HAP-1 (cell line): ENCODE data around the gene PRCD.
"Not testable (repeated sequence)": the region's sequence is repeated elsewhere in the genome, so short reads cannot be mapped to it uniquely, and the experiment has no call there.

ENCODE experiments used
- DNase-seq, 2 experiments: peaks; one replicate each; pipeline ENCODE4 v3.0.0-alpha.2; 2016 to 2020; ENCODE audit warnings: low spot score in 2 of 2
- H3K27me3 ChIP-seq: fragments of 250-450 bp; sonication (Bioruptor Pico); 2 replicates; pipeline ENCODE4 v1.5.1; 2020; ENCODE audit warnings: low read depth, mild to moderate bottlenecking, moderate library complexity
- H3K36me3 ChIP-seq: fragments of 250-450 bp; sonication (Bioruptor Pico); replicated peaks from 2 replicates; pipeline ENCODE4 v1.5.1; 2020; ENCODE audit warnings: mild to moderate bottlenecking
- H3K4me1 ChIP-seq: fragments of 250-450 bp; sonication (Bioruptor Pico); 2 replicates; pipeline ENCODE4 v1.5.1; 2020; ENCODE audit warnings: mild to moderate bottlenecking
- H3K4me3 ChIP-seq: fragments of 250-450 bp; sonication (Bioruptor Pico); 2 replicates; pipeline ENCODE4 v1.5.1; 2020; ENCODE audit warnings: mild to moderate bottlenecking, moderate library complexity
- H3K9me3 ChIP-seq: fragments of 250-450 bp; sonication (Bioruptor Pico); 2 replicates; pipeline ENCODE4 v1.5.1; 2020; ENCODE audit warnings: mild to moderate bottlenecking, moderate library complexity
- in situ Hi-C: fragments of 300-500 bp; cut with MboI; formaldehyde crosslinking; loops from 3 replicates; pipeline ENCODE4 v1.14.3; 2020; ENCODE audit warnings: low sequenced_read_pairs, inconsistent platforms, mixed read lengths

PRCD gene

GRCh38 chr17:76557368-76558197 is 17.7 kb downstream of the PRCD start:
- in situ Hi-C loops: no loop called here
- Histone ChIP-seq H3K36me3 (peaks cover 52% of the 10 kb centered on the region), H3K4me3 (peak overlapping the region; percentile 89), H3K9me3 (no peaks in the 10 kb centered on the region; the same call in 1 of the 2 replicates), H3K27me3 (no peaks in the 10 kb centered on the region), H3K4me1 (peaks cover 37% of the 10 kb centered on the region)
- peak; percentile 94 to 98 for DNase-seq

- Histone ChIP-seq H3K36me3 (peaks cover 59% of the 10 kb centered on the region), H3K27me3 (no peaks in the 10 kb centered on the region), H3K4me3 (peak overlapping the region; percentile 89), H3K4me1 (peaks cover 37% of the 10 kb centered on the region), H3K9me3 (no peaks in the 10 kb centered on the region; the same call in 1 of the 2 replicates)
- DNase-seq: no peak
- in situ Hi-C loops: no loop called here
These were observed 18.6 kb downstream of the PRCD start for GRCh38 chr17:76558198-76559095.

GRCh38 chr17:76559460-76559859 is 19.6 kb downstream of the PRCD start:
- H3K4me3 ChIP-seq: peak overlapping the region; percentile 89
- H3K36me3 ChIP-seq: peaks cover 63% of the 10 kb centered on the region
- H3K27me3 ChIP-seq, DNase-seq, in situ Hi-C loops, H3K9me3 ChIP-seq: not testable (repeated sequence)
- peaks cover 37% of the 10 kb centered on the region for H3K4me1 ChIP-seq

- Histone ChIP-seq H3K4me3 (peak overlapping the region; percentile 89), H3K4me1 (peaks cover 35% of the 10 kb centered on the region), H3K9me3 (no peaks in the 10 kb centered on the region; the same call in 1 of the 2 replicates), H3K27me3 (no peaks in the 10 kb centered on the region), H3K36me3 (peaks cover 69% of the 10 kb centered on the region)
- DNase-seq: no peak
- in situ Hi-C loops: no loop called here
These were observed 20.4 kb downstream of the PRCD start for GRCh38 chr17:76560036-76560876.

- in situ Hi-C loops: no loop called here
- no peaks in the 10 kb centered on the region for H3K9me3 ChIP-seq
- no peaks in the 10 kb centered on the region for H3K27me3 ChIP-seq
- H3K36me3 ChIP-seq: peaks cover 71% of the 10 kb centered on the region
- no peak for DNase-seq
- peaks cover 29% of the 10 kb centered on the region for H3K4me1 ChIP-seq
- peak overlapping the region; percentile 89 for H3K4me3 ChIP-seq
These were observed 21.0 kb downstream of the PRCD start for GRCh38 chr17:76560877-76561221.

- no peak for DNase-seq
- peaks cover 74% of the 10 kb centered on the region for H3K36me3 ChIP-seq
- peak overlapping the region; percentile 89; the same call in 1 of the 2 replicates for H3K4me3 ChIP-seq
- peaks cover 27% of the 10 kb centered on the region for H3K4me1 ChIP-seq
- H3K27me3 ChIP-seq: no peaks in the 10 kb centered on the region
- in situ Hi-C loops: no loop called here
- no peaks in the 10 kb centered on the region for H3K9me3 ChIP-seq
These were observed 21.5 kb downstream of the PRCD start for GRCh38 chr17:76561332-76561731.

GRCh38 chr17:76561799-76562268 is 22.0 kb downstream of the PRCD start:
- H3K9me3 ChIP-seq: no peaks in the 10 kb centered on the region
- H3K27me3 ChIP-seq: no peaks in the 10 kb centered on the region
- H3K36me3 ChIP-seq: peaks cover 75% of the 10 kb centered on the region
- in situ Hi-C loops: no loop called here
- no peak for DNase-seq
- H3K4me3 ChIP-seq: no peak overlapping the region
- H3K4me1 ChIP-seq: peaks cover 23% of the 10 kb centered on the region

GRCh38 chr17:76562734-76563148 is 22.9 kb downstream of the PRCD start:
- Histone ChIP-seq H3K27me3 (no peaks in the 10 kb centered on the region), H3K36me3 (peaks cover 74% of the 10 kb centered on the region), H3K4me1 (peaks cover 23% of the 10 kb centered on the region), H3K4me3 (no peak overlapping the region), H3K9me3 (no peaks in the 10 kb centered on the region)
- in situ Hi-C loops: no loop called here
- no peak for DNase-seq

- DNase-seq, H3K9me3 ChIP-seq, H3K4me3 ChIP-seq, in situ Hi-C loops, H3K27me3 ChIP-seq: not testable (repeated sequence)
- Histone ChIP-seq H3K36me3 (peaks cover 68% of the 10 kb centered on the region), H3K4me1 (peaks cover 23% of the 10 kb centered on the region)
These were observed 23.5 kb downstream of the PRCD start for GRCh38 chr17:76563359-76563758.

- H3K4me1 ChIP-seq: peaks cover 17% of the 10 kb centered on the region
- H3K4me3 ChIP-seq, DNase-seq, H3K9me3 ChIP-seq, H3K27me3 ChIP-seq, in situ Hi-C loops: not testable (repeated sequence)
- peaks cover 50% of the 10 kb centered on the region for H3K36me3 ChIP-seq
These were observed 25.3 kb downstream of the PRCD start for GRCh38 chr17:76564991-76565727.

GRCh38 chr17:76565728-76566612 is 26.1 kb downstream of the PRCD start:
- Histone ChIP-seq H3K27me3 (no peaks in the 10 kb centered on the region), H3K4me1 (peaks cover 9% of the 10 kb centered on the region; the same call in 1 of the 2 replicates), H3K4me3 (no peak overlapping the region), H3K9me3 (no peaks in the 10 kb centered on the region), H3K36me3 (peaks cover 42% of the 10 kb centered on the region)
- DNase-seq: no peak
- in situ Hi-C loops: no loop called here

- H3K4me1 ChIP-seq: peaks cover 3% of the 10 kb centered on the region; the same call in 1 of the 2 replicates
- H3K36me3 ChIP-seq: peaks cover 36% of the 10 kb centered on the region
- H3K9me3 ChIP-seq: no peaks in the 10 kb centered on the region
- DNase-seq: no peak
- in situ Hi-C loops: no loop called here
- H3K27me3 ChIP-seq: no peaks in the 10 kb centered on the region
- H3K4me3 ChIP-seq: no peak overlapping the region
These were observed 26.7 kb downstream of the PRCD start for GRCh38 chr17:76566613-76566943.
